OCI-LY1 (cell line): ENCODE results near the gene ENG.

Experiments
- H2AFZ ChIP-seq: fragments of 200-600 bp; sonication (generic), shearing (Covaris generic); 2 replicates; pipeline ENCODE4 v1.6.0; 2014; ENCODE audit warnings: antibody characterized with exemption, mild to moderate bottlenecking, low read length
- H3F3A ChIP-seq: fragments of 200-600 bp; sonication (generic), shearing (Covaris generic); 2 replicates; pipeline ENCODE4 v1.6.0; 2014; ENCODE audit warnings: mild to moderate bottlenecking, antibody characterized with exemption, low read length, moderate library complexity; ENCODE audit not compliant: insufficient read depth
- H3K27ac ChIP-seq: fragments of 200-600 bp; sonication (generic); 2 replicates; pipeline ENCODE4 v1.5.1; 2014; ENCODE audit warnings: low read length, mixed run types, mild to moderate bottlenecking, low read depth; ENCODE audit not compliant: poor library complexity, severe bottlenecking
- H3K27me3 ChIP-seq: fragments of 200-600 bp; sonication (generic); 2 replicates; pipeline ENCODE4 v1.6.0; 2014; ENCODE audit warnings: antibody characterized with exemption, mild to moderate bottlenecking, low read length, moderate library complexity; ENCODE audit not compliant: insufficient read depth
- H3K36me3 ChIP-seq: fragments of 200-600 bp; sonication (generic); 2 replicates; pipeline ENCODE4 v1.6.1; 2014; ENCODE audit warnings: mild to moderate bottlenecking, antibody characterized with exemption, low read length, moderate library complexity, mixed read lengths; ENCODE audit not compliant: insufficient read depth
- H3K4me1 ChIP-seq: fragments of 200-600 bp; sonication (generic); 2 replicates; pipeline ENCODE4 v1.5.1; 2014; ENCODE audit warnings: mild to moderate bottlenecking, low read length, moderate library complexity; ENCODE audit not compliant: insufficient read depth, severe bottlenecking
- H3K4me2 ChIP-seq: fragments of 200-600 bp; sonication (generic), shearing (Covaris generic); 2 replicates; pipeline ENCODE4 v1.6.1; 2014; ENCODE audit warnings: low read length
- H3K4me3 ChIP-seq: fragments of 200-600 bp; sonication (generic); 2 replicates; pipeline ENCODE4 v1.5.1; 2014; ENCODE audit warnings: low read length, low read depth, mild to moderate bottlenecking, mixed read lengths; ENCODE audit not compliant: poor library complexity, severe bottlenecking
- H3K79me2 ChIP-seq: fragments of 200-600 bp; shearing (Covaris generic); 2 replicates; pipeline ENCODE4 v1.6.1; 2016; ENCODE audit warnings: mixed run types, low read length, mixed read lengths; ENCODE audit not compliant: insufficient read depth
- H3K9ac ChIP-seq: fragments of 200-600 bp; sonication (generic), shearing (Covaris generic); 2 replicates; pipeline ENCODE4 v1.6.1; 2014; ENCODE audit warnings: mild to moderate bottlenecking, low read length, mixed read lengths
- H3K9me2 ChIP-seq: fragments of 200-600 bp; sonication (generic), shearing (Covaris generic); 2 replicates; pipeline ENCODE4 v1.6.1; 2014; ENCODE audit warnings: low read depth, mild to moderate bottlenecking, low read length, mixed read lengths
- H3K9me3 ChIP-seq: fragments of 200-600 bp; shearing (Covaris generic); 2 replicates; pipeline ENCODE4 v1.6.1; 2014; ENCODE audit warnings: low read length, mixed read lengths
- H4K20me1 ChIP-seq: fragments of 200-600 bp; sonication (generic), shearing (Covaris generic); 2 replicates; pipeline ENCODE4 v1.6.0; 2016; ENCODE audit warnings: mild to moderate bottlenecking, low read length; ENCODE audit not compliant: insufficient read depth
- CTCF ChIP-seq: fragments of 200-600 bp; sonication (generic), shearing (Covaris generic); IDR thresholded peaks from 2 replicates; pipeline ENCODE4 v1.5.1; 2017; ENCODE audit warnings: mild to moderate bottlenecking, antibody characterized with exemption, low read length, moderate library complexity, mixed read lengths
- EZH2 ChIP-seq: fragments of 200-600 bp; sonication (generic), shearing (Covaris generic); IDR thresholded peaks from 2 replicates; pipeline ENCODE4 v1.8.0; 2017; ENCODE audit warnings: borderline replicate concordance, mixed run types, mild to moderate bottlenecking, antibody characterized with exemption, low read length, moderate library complexity, mixed read lengths

ENG gene

DNA sequence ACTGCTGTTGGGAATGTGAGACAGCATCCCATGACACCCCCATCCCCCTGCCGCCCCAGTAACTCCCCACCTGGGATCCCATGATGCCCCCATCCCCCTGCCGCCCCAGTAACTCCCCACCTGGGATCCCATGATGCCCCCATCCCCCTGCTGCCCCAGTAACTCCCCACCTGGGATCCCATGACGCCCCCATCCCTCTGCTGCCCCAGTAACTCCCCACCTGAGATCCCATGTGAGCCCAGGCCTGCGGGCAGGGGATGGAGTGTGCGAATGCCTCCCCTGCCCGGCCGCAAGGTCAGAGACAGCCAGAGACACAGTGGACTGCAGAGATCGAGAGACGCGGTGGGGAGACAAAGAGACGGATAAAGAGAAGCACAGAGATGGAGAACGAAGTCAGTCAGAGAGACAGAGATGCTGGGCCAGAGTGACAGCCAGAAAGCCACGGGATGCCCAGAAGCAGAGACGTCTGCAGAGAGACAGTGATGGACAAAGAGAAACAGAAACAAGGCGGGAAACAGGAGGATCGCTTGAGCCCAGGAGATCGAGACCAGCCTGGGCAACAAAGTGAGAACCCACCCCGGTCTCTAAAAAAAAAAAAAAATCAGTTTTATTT lies 77.0 kb downstream of the ENG start:
- H2AFZ ChIP-seq = no peak overlapping the region
- H3K9ac ChIP-seq = peak overlapping the region; percentile 82
- 0 out of 2 replicates have a peak, but pooled peaks cover 4% of the 10 kb centered on the region for H3K36me3 ChIP-seq
- H3K9me3 ChIP-seq = no peaks in the 10 kb centered on the region
- peak overlapping the region; percentile 71 for H3K4me3 ChIP-seq
- no peaks in the 10 kb centered on the region for H3K9me2 ChIP-seq
- no peaks in the 10 kb centered on the region; the same call in 1 of the 2 replicates for H3K79me2 ChIP-seq
- peaks cover 67% of the 10 kb centered on the region for H3K4me1 ChIP-seq
- peak overlapping the region; percentile 71 for H3K4me2 ChIP-seq
- H3F3A ChIP-seq = 0 out of 2 replicates have a peak, but pooled peaks cover 1% of the 10 kb centered on the region
- TF ChIP-seq CTCF = no peak
- no peak for TF ChIP-seq EZH2
- peak overlapping the region; percentile 95 for H3K27ac ChIP-seq
- no peaks in the 10 kb centered on the region for H3K27me3 ChIP-seq
- no peaks in the 10 kb centered on the region for H4K20me1 ChIP-seq

- H3K4me1 ChIP-seq = peaks cover 70% of the 10 kb centered on the region
- no peak for TF ChIP-seq CTCF
- TF ChIP-seq EZH2 = no peak
- H3K4me2 ChIP-seq = peak overlapping the region; percentile 71
These were observed 77.6 kb downstream of the ENG start for GRCh38 chr9:127776924-127777289.

GRCh38 chr9:127776195-127776923 lies 78.1 kb downstream of the ENG start:
- TF ChIP-seq EZH2 (no peak), CTCF (peak; percentile 17; the same call in 1 of the 2 replicates)
- Histone ChIP-seq H3K27ac (peak overlapping the region; percentile 95), H3K4me2 (peak overlapping the region; percentile 71), H3K27me3 (no peaks in the 10 kb centered on the region), H2AFZ (no peak overlapping the region), H4K20me1 (no peaks in the 10 kb centered on the region), H3K79me2 (no peaks in the 10 kb centered on the region; the same call in 1 of the 2 replicates), H3K4me1 (peaks cover 69% of the 10 kb centered on the region), H3K9ac (peak overlapping the region; percentile 82), H3K9me3 (no peaks in the 10 kb centered on the region), H3K9me2 (no peaks in the 10 kb centered on the region), H3K36me3 (no peaks in the 10 kb centered on the region), H3F3A (no peaks in the 10 kb centered on the region), H3K4me3 (peak overlapping the region; percentile 71)

More at GRCh38 chr9:127776924-127777289, 77.6 kb downstream of the ENG start:
- peak overlapping the region; percentile 95 for H3K27ac ChIP-seq
- H3K9me3 ChIP-seq = no peaks in the 10 kb centered on the region
- H3K9me2 ChIP-seq = no peaks in the 10 kb centered on the region
- no peaks in the 10 kb centered on the region for H4K20me1 ChIP-seq
- no peaks in the 10 kb centered on the region for H3K27me3 ChIP-seq
- H3K4me3 ChIP-seq = peak overlapping the region; percentile 71
- peak overlapping the region; percentile 82 for H3K9ac ChIP-seq
- H2AFZ ChIP-seq = no peak overlapping the region
- H3K36me3 ChIP-seq = 0 out of 2 replicates have a peak, but pooled peaks cover 3% of the 10 kb centered on the region
- H3K79me2 ChIP-seq = no peaks in the 10 kb centered on the region; the same call in 1 of the 2 replicates
- H3F3A ChIP-seq = no peaks in the 10 kb centered on the region
